ELR (cell line): Measurements from ENCODE around the gene TEKT1.

Experiments
- DNase-seq: peaks from one replicate; pipeline ENCODE4 v3.0.0-alpha.2; 2015; ENCODE audit warnings: low read depth

The TEKT1 gene

GRCh38 chr17:6757747-6758146, 73.8 kb downstream of the TEKT1 start:
- no peak for DNase-seq

- no peak for DNase-seq
Measured at GRCh38 chr17:6756425-6757031, 75.0 kb downstream of the TEKT1 start.

- DNase-seq = peak; percentile 63
Measured at GRCh38 chr17:6755731-6756184, 75.8 kb downstream of the TEKT1 start, which contains the start of gene XAF1. Gene XAF1, plus strand, starts transcription at chr17:6756046. Its CDS starts 33 bp downstream, at chr17:6756079.

GRCh38 chr17:6755281-6755680, 76.2 kb downstream of the TEKT1 start:
- DNase-seq = peak; percentile 15

GRCh38 chr17:6753546-6753945, 78.0 kb downstream of the TEKT1 start:
- DNase-seq = peak; percentile 14

- DNase-seq = peak; percentile 84
Measured at GRCh38 chr17:6753006-6753445, 78.5 kb downstream of the TEKT1 start.

- DNase-seq = peak; percentile 99
Measured at GRCh38 chr17:6752068-6752909, 79.2 kb downstream of the TEKT1 start.

GRCh38 chr17:6749519-6749918, 82.0 kb downstream of the TEKT1 start:
- DNase-seq = peak; percentile 44

- no peak for DNase-seq
Measured at GRCh38 chr17:6748617-6749016, 82.9 kb downstream of the TEKT1 start.
